HG02571 (cell line): Measurements from ENCODE around the gene ZNG1B.
A peak's percentile ranks its signal among the peaks of the same experiment; 100 is the strongest.
"Not testable (repeated sequence)": the region's sequence is repeated elsewhere in the genome, so short reads cannot be mapped to it uniquely, and the experiment has no call there.

ENCODE experiments used
- ATAC-seq: cut with Tn5 transposase; IDR thresholded peaks from one replicate; pipeline ENCODE4 v1.9.1; 2021; ENCODE audit warnings: mild to moderate bottlenecking, moderate library complexity; ENCODE audit not compliant: unreplicated experiment

The ZNG1B gene

DNA sequence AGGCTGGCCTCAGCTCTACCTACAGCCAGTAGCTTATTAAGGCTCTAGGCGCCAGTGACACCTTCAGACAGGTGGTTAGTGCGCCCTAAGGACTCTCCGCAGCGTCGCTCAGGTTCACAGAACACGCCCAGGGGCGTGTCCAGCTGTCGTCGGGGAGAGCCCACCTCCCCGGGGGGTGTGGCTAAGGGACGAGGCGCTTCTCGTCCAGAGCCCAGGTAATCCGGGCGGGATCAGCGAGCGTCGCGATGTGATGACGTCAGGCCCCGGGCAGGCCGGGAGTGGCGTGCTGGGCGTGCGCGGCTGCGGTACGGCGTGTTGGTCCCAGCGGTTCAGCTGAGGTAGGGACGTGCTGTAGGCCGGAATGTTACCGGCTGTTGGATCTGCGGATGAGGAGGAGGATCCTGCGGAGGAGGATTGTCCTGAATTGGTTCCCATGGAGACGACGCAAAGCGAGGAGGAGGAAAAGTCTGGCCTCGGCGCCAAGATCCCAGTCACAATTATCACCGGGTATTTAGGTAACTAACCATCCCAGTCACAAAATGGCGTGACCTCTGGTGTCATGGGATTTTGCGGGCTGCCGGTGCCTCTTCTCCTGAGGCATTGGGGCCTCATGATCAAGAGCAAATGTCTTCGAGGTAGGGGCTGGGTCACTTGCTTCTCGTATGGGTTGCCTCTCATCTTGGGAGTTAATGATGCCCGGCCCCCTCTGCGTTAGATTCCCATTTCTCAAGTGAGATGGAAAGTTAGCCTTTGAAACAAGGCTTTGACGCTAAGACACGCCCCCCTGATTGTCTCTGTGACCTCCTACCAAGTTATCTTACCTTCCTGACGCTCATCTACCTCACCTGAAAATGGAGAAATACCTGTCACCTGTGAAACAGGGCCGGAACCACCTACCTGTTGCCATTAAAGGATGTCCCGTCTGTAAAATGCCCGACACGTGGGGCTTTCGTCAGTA lies at the start of gene ZNG1B:
Gene ZNG1B, plus strand, starts transcription at position 184 of the 958 bp plus-strand sequence. Its CDS starts 178 bp downstream, at position 362.
- not testable (repeated sequence) for ATAC-seq

DNA sequence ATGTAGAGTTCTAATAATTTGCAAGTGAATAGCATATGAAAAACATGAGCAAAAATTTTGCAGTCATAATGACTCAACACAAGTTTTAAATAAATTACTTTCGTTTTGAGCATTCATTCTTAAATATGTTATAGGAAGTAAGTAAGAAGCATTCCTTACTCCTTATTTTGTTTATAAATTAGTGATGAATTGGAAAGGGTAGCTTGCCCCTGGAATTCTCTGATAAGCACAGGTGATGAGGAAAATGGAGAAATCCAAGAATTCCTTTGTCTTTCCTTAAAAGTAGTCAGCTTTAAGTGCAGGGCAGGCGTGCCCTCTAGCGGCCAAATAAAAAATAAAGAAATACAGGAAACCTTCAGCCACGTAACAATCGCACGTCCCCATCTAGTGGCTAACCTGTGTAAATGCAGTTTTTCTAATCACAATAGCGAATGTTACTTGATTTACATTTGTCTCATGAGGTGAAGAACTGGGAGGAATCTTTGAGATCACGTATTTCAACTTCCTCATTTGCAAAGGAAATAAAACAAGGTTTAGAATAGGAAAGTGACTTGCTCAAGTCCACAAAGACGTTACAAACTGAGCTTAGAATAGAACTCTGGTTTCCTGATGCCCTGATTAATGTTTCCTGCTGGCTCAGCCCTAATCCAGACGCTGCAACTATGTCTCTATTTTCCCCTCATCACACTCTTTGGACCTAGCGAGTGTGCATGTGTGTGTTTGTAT lies 47.2 kb upstream of the ZNG1B start:
- peak; percentile 77 for ATAC-seq

DNA sequence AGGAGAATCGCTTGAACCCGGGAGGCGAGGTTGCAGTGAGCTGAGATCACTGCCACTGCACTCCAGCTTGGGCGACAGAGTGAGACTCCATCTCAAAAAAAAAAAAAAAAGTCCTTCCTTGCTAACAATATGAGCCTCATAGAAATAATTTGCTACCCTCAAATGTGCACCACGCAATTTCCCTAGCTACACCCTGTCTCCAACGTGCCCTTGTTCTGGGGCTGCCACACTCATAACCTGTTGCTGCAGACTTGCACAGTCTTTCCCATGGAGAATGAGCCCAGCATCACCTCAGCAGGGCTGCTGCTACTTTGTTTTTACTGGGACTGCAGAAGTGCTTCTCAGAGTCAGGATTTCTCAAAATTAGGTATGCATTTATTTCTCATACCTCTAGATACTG lies 46.4 kb upstream of the ZNG1B start:
- ATAC-seq = no peak

DNA sequence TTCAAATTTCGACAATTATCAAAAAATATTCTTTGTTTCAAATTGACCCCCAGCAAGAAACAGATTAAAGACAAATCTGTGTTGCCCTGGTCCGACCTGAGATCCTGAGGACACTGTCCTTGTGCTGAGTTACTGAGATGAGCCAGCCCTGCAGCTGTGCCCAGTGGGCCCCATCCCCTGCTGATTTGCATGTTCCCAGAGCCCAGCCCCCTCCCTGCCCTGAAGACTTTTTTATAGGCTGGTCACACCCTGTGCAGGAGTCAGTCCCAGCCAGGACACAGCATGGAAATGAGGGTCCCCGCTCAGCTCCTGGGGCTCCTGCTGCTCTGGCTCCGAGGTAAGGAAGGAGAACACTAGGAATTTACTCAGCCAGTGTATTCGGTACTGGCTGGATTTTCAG lies 31.4 kb upstream of the ZNG1B start:
- ATAC-seq = no peak

DNA sequence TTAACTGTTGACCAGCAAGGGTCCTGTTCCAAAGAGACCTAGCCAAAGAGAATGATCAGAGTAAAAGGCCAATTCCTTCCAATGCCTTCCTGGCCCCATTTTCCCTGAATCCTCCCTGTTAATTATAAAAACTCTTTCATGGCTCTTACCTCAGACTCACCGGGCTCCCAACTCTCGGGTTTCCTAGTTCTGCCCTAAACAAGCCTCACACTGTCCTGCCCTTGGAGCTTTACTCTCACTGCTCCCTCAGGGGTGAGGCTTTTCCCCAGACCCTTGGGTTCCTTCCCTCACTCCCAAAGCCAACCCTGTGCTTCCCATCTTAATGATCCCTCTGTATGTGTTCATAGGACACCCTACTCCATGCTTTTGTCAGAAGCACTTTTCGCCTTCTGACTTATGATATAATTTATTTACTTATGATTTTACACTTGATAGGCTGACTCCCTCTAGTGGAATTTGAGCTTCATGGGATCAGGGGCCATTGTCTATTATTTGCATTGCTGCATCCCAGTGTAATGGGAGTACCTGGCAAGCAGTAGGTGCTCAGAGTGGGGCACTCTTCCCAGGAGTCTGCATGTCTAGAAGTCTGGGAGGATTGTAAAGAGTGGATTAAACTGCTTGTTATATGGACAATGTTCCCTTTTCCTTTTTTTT lies 29.9 kb upstream of the ZNG1B start:
- ATAC-seq = no peak

DNA sequence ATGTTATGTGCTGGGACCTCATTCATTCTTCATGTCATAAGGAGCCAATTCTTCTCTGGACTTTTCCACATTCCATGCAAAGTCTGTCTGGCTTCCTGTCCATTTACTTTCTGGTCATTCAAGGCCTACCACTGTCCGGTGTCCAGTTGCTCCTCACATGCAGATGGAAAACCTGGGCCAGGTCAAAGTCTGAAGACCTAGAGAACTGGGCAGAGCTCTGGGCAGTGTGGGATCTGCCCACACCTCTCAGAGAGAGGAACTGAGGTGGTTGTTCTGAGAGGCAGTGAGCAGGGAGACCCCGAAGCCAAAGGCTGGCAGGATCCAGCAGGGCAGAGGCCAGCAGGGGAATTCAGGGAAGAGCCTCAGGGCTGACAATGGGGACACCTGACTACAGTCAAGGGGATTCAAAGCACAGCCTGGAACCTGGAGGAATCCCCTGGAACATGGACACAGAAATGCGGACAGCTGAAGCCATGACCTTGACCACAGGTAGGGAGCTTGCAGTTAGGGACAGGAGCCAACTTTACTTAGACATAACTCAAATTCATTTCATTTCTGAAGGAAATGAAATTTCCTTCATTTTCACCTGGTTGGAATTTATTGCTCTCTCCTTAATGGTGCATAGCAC lies 25.7 kb upstream of the ZNG1B start:
- not testable (repeated sequence) for ATAC-seq

DNA sequence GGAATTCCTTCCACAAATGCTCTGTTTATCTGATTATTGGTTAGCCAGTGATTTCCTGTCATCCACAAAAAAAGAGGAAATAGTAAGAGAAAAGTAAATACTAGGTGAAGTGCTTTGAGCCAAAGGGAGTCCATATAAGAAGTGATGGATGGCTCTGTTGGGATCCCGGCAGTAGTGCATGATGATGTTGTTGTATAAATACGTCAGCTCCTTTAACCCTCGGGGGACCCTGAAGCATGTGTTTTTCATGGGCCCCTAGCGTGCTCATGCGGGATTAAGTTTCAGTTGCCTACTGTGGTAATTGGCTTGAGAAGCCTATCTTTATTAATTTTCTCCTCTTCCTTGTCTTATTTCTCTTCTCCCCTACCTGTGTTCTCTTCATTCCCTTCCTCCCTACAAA lies 24.7 kb upstream of the ZNG1B start:
- ATAC-seq = not testable (repeated sequence)

DNA sequence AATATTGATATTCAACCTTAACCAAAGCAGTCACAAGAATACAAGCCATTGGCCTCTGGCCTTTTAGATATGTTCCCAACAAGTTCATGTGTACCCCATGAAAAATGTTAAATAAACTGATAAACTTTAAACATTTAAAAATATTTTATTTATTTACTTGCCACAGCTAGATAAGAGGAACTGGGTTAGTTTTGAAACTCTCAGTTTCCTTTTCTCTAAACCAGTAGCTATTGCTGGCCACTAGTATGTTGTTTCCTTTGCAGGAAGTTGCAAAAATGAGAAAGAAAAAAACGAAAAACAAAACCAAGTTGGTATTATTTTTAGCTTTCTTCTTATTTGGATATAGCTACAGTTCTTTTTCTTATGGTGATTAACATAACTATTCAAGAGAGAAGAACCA lies 5.7 kb upstream of the ZNG1B start:
- ATAC-seq = not testable (repeated sequence)

DNA sequence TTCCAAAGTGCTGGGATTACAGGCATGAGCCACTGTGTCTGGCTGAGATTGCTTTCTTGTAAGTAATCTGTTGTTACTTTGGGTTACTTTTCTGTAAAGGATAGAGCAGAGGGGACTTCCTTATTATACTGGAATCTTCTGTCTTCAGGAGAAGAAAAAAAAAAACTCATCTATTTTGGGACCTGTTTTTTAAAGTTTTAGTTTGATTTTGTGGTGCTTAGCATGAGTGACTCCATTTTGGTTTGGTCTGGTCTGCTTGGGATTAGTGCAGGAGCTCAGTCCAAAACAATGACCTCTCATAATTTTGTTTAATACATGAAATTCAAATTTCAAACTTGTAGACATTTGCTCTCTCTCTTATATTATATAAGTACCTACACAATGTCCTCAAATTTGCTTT lies 4.0 kb upstream of the ZNG1B start:
- not testable (repeated sequence) for ATAC-seq

DNA sequence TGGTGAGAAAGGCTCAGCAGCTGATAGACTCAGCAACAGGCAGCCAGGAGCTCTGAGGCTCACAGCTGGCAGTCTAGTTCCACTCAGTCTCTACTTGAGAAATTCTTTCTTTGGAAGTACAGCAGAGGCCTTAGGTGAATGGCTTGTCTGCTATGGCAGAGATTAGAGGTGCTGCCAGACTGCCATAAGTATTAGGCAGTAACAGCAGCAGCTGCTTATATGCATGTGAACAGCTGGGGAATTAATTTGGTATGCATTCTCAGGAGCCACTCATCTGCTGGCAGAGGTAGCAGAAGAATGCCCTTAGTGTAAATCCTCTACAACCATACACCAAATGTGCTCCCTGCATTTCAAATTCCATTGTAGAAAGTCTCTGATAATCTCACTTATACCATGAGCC lies 28.3 kb downstream of the ZNG1B start:
- not testable (repeated sequence) for ATAC-seq

DNA sequence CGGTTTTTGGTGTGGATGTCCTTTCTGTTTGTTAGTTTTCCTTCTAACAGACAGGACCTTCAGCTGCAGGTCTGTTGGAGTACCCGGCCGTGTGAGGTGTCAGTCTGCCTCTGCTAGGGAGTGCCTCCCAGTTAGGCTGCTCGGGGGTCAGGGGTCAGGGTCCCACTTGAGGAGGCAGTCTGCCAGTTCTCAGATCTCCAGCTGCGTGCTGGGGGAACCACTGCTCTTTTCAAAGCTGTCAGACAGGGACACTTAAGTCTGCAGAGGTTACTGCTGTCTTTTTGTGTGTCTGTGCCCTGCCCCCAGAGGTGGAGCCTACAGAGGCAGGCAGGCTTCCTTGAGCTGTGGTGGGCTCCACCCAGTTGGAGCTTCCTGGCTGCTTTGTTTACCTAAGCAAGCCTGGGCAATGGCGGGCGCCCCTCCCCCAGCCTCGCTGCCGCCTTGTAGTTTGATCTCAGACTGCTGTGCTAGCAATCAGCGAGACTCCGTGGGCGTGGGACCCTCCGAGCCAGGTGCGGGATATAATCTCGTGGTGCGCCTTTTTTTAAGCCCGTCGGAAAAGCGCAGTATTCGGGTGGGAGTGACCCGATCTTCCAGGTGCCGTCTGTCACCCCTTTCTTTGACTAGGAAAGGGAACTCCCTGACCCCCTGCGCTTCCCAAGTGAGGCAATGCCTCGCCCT lies 39.3 kb downstream of the ZNG1B start:
- ATAC-seq = not testable (repeated sequence)

DNA sequence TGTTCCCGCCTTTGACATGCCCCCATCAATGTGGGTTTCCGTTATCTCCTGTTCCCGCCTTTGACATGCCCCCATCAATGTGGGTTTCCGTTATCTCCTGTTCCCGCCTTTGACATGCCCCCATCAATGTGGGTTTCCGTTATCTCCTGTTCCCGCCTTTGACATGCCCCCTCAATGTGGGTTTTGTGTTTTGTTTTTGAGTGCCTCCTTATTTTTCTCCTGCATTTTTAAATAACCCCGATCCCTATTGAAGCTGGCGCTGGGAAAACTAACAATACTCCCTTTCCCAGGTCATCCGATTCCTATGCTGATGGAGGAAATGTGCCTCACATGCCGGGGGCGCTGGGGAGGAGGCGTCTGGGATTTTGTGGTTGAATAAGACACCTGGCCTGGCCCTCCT lies 59.0 kb downstream of the ZNG1B start:
- not testable (repeated sequence) for ATAC-seq

DNA sequence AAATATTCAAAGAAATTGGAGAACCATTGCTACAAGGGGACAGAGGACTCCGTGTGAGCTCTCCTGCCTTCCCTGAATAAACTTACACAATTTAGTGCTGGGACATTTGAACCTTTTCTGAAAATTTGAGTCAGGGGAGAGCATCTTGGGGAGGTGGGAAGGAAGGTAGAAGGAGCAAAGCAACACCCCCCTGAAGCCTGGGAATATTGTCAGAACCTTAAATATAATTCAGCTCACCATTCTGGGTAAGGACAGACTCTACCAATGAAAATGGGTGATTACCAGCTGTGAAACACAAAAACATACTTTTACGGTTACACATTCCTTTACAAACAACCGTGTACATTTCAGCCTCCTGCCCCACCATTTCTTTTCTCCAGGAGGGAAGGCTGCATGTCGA lies 60.9 kb downstream of the ZNG1B start, which contains the start of gene FOXD4L1:
Gene FOXD4L1, plus strand, starts transcription at position 301 of the 400 bp plus-strand sequence. CDS start 592 bp downstream, outside the sequence.
- not testable (repeated sequence) for ATAC-seq

DNA sequence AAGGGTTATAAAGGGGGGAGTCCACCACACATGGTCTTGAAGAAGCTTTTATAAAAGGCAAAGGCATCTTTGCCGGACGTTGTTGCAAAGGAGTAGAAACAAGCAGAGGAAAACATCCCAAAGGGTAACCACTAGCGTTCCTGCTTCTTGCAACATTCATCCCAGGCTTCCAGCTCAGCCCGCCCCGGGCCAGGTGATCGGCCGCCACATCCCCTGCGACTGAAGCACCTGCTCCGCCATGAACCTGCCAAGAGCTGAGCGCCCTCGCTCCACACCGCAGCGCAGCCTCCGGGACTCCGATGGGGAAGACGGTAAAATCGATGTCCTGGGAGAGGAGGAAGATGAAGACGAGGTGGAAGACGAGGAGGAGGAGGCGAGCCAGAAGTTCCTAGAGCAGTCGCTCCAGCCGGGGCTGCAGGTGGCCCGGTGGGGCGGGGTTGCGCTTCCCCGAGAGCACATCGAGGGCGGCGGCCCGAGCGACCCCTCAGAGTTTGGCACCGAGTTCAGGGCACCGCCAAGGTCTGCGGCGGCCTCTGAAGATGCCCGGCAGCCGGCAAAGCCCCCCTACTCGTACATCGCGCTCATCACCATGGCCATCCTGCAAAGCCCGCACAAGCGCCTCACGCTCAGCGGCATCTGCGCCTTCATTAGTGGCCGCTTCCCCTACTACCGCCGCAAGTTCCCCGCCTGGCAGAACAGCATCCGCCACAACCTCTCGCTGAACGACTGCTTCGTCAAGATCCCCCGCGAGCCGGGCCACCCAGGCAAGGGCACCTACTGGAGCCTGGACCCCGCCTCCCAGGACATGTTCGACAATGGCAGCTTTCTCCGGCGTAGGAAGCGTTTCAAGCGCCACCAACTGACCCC lies 61.8 kb downstream of the ZNG1B start:
- ATAC-seq = not testable (repeated sequence)

DNA sequence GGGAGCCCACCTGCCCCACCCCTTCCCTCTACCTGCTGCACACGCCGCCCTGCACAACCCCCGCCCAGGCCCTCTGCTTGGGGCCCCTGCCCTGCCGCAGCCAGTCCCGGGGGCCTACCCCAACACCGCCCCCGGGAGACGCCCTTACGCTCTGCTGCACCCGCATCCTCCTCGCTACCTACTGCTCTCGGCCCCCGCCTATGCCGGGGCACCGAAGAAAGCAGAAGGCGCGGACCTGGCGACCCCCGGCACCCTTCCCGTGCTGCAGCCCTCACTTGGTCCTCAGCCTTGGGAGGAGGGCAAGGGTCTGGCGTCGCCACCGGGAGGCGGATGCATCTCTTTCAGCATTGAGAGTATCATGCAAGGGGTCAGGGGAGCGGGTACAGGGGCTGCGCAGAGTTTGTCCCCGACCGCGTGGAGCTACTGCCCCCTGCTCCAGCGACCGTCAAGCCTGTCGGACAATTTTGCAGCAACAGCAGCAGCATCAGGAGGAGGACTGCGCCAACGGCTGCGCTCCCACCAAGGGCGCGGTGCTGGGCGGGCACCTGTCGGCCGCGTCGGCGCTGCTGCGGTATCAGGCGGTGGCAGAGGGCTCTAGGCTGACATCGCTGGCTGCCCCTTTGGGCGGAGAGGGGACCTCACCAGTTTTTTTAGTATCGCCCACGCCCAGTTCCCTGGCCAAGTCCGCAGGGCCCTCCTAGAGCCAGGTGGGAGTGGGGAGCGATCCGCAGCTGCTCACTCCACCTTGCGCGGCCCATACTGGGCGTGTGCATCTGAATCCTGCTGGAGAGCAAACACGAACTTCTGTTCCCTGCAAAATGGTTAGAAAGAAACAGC lies 62.6 kb downstream of the ZNG1B start:
- ATAC-seq = not testable (repeated sequence)

DNA sequence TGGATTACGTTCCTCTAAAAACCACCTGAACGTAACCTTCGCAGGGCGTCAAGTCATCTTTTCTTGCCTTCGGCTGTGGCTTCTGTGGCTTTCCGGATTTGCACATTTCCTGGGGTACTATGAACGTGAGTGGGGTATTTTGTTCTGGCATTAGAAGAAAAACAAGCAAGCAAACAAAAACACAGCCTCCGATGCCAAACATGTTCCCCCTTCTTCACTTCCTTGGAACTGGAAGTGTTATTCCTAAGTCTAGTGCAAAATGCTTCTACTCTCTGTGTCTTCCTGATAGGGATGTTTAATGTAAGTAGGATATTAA lies 63.2 kb downstream of the ZNG1B start:
- ATAC-seq = not testable (repeated sequence)

DNA sequence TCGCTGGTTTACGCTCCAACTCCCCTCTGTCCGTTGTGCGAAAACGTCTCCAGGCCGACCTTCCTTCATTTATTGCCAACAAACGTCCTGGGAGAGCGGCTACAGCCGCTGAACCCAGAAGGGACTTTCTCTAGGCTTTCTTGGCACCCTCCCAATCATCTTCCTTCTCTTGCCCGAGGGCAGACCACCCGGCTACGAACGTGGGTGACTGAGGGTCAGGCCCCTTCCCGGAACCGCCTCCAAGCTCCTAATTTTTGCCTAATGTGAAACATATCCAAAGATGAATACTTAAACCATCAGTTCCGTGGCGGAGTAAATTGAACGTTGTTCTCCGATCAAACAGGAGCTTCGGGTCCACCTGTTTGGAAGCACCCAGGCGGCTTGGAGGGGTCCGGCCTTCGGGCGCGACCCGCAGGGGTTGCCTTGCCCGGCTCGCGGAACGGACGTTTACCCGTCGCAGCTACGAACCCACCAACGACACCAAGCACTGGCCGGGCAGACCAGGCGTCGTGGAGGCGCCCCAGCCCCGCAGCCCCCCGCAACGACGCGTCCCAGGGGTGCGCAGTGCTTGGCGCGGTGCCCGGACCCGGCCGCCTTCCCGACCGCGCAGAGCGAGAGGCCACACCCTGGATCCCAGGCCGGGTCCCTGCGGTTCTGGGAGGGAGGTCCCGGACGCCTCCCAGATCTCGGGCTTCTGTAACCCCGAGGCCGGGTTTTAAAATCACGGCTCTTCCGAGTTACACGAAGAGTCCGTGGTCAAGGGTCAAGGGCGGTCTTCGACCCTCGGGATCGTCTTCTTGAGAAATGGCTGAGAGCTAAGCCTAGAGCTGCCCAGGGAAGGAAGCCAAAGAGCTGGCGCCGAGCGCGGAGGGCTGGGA lies 65.0 kb downstream of the ZNG1B start:
- peak; percentile 24 for ATAC-seq
